ENCODE results near the gene GALNT9.

DNA sequence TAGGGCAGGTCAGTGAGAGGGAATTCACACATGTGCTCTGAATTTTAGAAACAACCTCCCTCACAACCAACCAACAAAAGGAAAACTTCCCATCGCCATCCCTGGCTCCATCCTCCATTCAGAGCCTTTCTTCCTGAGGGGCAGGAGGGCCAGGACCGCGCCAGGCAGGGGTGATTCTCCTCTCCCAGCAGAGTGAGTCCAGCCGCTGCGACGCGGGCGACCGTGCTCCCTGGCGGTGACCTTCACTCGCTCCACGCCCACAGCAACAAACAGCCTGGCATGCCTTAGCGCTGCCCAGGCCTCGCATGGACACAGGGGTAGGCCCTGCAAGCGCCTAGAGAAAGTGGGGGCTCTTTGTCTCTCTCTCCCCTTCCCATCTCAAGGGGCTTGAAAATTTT, 3.7 kb downstream of the GALNT9 start:
- TF ChIP-seq, protein P1, sequence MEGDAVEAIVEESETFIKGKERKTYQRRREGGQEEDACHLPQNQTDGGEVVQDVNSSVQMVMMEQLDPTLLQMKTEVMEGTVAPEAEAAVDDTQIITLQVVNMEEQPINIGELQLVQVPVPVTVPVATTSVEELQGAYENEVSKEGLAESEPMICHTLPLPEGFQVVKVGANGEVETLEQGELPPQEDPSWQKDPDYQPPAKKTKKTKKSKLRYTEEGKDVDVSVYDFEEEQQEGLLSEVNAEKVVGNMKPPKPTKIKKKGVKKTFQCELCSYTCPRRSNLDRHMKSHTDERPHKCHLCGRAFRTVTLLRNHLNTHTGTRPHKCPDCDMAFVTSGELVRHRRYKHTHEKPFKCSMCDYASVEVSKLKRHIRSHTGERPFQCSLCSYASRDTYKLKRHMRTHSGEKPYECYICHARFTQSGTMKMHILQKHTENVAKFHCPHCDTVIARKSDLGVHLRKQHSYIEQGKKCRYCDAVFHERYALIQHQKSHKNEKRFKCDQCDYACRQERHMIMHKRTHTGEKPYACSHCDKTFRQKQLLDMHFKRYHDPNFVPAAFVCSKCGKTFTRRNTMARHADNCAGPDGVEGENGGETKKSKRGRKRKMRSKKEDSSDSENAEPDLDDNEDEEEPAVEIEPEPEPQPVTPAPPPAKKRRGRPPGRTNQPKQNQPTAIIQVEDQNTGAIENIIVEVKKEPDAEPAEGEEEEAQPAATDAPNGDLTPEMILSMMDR (IDR thresholded peaks at IDR 0.05; ENCODE audit: low read depth, low read length) = no peak
- no peak for TF ChIP-seq EZH2phosphoT487 (IDR thresholded peaks at IDR 0.05; ENCODE audit: low read depth)

All from OCI-LY3 (cell line).